GM19438 (cell line): ENCODE results near the gene KCNT1.

Experiments used
- ATAC-seq: cut with Tn5 transposase; IDR thresholded peaks from one replicate; pipeline ENCODE4 v1.9.1; 2021; ENCODE audit warnings: low read depth; ENCODE audit not compliant: unreplicated experiment

The KCNT1 gene

DNA sequence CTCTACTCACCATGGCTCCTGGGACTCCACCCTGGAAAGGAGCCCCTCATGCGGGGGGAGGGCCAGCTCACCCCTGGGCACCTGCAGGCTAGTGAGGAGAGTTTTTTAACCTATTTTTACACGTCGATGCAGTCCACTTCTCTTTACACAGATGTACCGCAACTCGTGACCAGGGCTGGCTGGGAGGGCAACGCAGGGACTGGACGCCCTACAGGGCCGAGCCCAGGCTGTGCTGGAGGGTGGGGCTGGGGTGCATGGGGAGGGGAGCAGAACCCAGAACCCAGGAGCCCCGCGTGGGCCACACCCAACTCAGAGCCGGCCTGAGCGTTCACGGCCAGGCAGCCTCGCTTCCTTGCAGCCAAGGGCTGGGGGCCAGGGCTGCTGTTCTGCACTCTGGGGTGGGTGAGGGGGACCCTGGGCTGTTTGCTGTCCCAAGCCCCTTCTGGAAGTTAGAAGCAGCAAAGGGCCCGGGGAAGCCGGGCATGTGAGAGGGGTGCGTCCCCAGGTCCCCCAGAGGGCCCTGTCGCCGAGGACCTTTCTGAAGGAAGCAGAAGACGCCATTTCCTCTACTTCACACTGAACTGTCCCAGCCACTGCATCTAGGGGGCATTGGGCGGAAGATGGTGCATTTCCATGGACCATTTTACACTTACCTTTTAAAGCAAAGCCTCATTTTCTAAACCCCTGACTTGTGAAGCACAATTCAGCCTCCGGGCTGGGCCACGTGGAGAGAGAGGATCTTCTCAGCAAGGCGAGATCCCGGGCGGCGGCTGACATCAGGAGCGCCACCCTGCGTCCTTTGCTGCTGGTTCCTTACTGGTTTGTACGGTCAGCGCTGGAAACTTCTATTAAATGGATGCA, 90.5 kb downstream of the KCNT1 start:
- no peak for ATAC-seq

DNA sequence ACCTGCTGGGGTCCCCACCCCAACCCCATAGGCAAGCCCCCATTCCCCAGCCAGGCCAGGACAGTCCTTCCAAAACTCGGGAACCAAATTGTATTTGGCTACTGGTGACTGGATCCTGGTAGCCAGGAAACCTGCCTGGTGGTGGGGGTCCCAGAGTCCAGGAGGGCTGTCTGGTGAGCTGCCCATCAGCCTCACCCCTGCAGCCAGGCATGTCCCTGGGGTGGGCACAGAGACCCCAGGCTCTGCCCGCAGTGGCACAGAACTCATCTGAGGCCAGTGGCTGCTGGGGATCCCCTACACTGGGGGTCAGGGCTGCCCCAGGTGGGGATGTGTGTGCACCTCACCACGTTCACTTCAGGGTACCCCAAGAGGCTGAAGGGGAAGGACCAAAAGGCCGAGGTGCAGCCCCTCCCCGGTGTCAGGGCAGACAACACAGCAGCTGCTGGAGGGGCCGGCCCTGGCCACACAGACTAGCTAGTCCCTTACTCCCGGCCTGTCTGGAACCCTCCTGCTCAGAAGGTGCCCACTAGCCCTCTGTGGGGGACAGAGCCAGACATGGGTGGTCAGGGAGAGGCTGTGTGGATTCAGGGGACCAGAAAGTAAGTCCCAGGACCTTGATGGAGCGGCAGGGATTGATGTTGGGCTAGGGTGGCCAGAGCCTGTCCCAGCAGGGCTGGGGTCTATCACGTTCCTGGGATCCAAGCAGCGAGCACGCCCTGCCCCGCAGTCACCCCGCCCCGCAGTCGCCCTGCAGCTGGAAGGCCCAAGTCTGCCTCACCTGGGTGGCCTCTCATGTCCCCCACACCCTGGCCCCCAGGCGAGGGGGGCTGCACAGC, 91.5 kb downstream of the KCNT1 start:
- no peak for ATAC-seq

DNA sequence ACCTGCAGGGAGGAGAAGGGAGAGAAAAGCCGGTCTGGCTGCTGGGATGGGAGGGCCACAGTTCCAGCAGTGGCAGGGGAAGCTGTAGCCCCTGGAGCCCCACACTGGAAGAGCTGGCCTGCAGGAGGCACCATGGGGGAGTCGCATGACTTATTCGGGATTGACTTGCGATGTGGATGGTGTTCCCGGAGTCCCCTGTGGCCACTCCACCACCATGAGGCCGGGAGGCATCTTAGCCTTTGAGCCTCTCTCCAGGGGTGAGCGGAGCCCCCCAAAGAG, 92.0 kb downstream of the KCNT1 start:
- no peak for ATAC-seq

DNA sequence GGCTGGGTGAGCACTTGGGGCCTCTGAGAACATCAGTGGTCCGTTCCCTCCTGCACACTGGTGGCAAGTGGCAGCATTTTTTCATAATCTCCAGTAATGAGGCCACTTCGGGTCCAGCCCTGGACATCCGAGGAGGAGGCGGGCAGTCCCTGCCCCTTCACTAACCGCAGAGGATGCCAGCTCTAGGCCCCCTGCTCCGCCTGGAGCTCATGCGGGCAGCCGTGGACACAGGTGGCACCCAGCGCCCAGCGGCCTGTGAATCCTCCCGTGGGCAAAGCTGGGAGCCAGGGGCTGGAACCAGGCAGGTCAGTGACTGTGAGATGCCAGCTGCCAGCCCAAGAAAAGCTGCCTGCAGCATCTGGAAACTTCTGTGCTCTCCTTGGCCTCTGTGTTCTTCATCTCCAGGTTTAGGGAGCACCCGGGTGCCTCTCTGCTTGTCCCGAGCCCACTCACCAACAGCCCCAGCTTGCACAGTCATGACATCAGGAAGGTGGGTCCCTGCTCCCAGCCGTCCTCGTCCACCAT, 92.4 kb downstream of the KCNT1 start:
- ATAC-seq, result no peak

DNA sequence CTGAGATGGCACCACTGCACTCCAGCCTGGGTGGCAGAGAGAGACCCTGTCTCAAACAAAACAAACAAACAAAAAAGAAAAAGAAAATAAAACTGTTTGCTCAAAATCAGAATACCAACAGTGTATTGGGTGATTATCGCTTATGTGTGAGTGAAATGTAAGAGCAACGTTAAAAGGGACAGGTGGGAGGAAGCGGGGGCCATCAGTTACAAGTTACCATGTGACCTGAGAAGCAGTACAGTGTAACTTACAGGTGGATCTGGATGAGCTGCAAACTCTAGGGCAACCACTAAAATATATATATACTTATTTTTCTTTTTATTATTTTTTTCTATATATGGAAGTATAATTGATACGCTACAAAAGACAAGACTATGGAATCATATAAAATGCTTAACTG, 93.4 kb downstream of the KCNT1 start:
- no peak for ATAC-seq

GRCh38 chr9:135796784-135797485, 95.0 kb downstream of the KCNT1 start:
- ATAC-seq, result no peak

- ATAC-seq, result no peak
Measured at GRCh38 chr9:135797507-135798262, 95.7 kb downstream of the KCNT1 start.

GRCh38 chr9:135798263-135798585, 96.2 kb downstream of the KCNT1 start:
- ATAC-seq, result no peak

DNA sequence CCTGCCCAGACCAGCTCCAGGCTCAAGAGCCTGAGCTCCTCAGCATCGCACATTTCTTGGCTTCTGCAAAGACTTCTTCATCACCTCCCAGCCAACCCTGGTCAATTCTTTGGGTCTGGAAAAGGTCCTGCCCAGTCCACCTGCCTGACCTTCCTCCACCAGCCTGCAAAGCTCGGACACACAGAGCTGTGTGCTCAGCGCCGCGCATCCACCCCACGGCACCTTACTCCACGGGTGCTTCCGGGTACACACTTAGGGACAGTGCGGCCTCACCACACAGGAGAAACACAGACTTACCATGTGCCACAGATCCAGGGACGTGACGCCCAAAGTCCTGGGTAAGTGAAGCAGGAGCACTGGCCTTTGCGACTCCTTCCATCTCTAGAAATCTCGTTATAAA, 97.3 kb downstream of the KCNT1 start:
- ATAC-seq, result no peak

- ATAC-seq, result no peak
Measured at GRCh38 chr9:135801070-135801469, 99.1 kb downstream of the KCNT1 start.

GRCh38 chr9:135802876-135803419, 101.0 kb downstream of the KCNT1 start:
- ATAC-seq, result no peak

- no peak for ATAC-seq
Measured at GRCh38 chr9:135803441-135803840, 101.5 kb downstream of the KCNT1 start.

DNA sequence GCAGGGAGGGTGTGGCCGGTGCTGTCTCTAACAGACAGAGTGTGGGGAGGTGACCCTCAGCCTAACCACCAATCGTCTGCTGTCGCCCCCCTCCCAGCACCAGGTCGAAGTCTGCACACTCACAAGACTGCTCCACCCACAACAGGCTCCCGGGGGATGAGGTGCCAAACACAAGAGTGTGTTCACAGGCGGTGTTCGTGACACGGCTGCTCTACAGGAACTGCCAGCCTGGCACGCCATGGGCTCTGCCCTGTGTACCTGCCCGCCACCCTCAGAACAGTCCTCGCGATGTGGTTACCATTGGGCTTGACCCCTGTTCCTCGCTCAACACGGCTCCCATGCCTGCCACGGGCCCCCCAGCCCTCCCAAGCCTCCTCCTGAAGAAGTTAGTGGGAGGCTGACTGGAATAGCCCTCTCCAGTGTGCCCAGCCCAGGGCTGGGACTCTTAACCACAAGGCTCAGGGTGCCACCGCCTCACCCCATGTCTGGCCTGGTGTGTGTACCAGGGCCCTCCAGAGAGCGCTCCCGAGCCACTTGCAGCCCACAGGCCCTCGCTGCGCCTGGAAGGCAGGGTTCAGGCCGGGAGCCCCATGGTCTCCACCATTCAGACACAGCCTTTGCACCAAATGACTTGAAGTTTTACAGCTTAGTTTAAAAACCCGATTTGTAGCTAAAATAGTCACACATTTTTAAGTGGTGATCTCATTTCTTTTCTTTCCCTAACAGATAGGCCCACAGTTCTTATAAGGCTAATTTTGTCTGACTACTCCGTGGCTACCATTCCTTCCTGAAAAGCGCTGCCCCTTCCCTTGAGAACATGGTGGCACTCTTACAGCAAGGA, 102.8 kb downstream of the KCNT1 start:
- no peak for ATAC-seq

- ATAC-seq, result no peak
Measured at GRCh38 chr9:135805422-135806022, 103.5 kb downstream of the KCNT1 start.

DNA sequence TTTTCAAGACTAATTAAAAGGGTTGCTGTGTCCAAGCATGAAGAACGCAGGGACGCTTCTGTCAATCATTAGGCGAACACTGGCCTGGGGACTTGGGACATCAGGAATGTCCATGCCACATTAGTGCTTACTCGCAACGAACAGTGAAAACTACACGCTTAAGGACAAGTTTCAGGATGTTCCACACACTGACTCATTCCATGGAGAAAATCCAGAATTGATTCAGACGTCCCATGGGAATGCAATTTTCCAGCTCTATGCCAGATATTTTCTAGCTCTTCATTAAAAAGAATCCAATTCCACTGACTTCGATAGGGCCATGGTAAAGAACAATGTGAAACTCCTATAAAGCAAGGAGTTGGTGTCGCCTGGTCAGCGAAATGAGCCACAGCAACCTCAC, 107.2 kb downstream of the KCNT1 start:
- no peak for ATAC-seq

DNA sequence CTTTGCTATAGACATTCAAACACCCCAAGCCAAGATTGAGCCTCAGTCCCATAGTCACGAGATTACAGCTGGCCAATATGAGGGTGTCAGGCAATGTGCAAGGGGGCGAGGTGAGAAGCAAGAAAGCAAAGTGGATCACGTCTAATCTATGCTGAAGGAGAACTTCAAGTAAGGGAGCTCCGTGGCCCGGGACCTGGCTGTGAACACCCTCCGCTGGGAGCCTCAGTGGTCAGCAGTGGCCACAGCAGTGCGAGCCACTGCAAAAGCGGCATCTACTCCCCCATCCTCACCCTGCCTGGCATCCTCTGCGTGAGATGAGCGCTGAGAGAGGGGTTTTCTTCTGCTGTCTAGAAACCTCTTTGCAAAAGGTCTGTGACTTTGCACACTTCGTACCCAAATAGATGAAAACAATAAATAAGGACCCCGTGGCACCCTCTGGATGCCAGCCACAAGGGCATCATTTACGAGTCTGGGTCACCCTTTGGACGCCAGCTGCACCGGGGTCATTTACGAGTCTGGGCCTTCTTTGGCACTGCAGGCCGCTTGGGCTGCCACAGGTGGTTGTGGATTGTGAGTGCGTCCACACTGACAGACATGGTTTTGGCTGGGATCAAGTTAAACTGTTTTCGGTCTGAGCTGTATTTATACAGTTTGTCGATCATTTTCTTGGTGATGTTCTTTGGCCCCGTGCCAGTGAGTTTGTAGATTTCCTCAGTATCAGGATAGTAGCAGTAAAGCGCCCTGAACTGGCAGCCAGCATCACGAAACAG, 109.0 kb downstream of the KCNT1 start:
- no peak for ATAC-seq

DNA sequence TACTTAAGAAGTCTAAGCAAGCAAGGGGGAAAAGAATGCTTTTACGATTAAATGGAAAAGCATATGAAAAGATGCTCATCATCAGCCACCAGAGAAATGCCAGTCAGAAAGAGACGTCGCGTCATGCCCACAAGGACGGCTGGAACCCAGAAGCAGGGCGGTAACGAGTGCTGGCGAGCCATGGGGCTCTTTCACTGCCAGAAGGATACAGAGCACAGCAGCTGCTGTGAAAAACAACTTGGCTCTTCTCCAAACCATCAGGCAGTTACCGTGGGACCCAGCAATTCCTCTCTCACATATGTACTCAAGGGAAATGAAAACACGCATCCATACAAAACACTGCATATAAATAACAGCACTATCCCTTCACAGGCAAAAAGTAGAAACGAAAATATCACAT, 109.8 kb downstream of the KCNT1 start:
- no peak for ATAC-seq

DNA sequence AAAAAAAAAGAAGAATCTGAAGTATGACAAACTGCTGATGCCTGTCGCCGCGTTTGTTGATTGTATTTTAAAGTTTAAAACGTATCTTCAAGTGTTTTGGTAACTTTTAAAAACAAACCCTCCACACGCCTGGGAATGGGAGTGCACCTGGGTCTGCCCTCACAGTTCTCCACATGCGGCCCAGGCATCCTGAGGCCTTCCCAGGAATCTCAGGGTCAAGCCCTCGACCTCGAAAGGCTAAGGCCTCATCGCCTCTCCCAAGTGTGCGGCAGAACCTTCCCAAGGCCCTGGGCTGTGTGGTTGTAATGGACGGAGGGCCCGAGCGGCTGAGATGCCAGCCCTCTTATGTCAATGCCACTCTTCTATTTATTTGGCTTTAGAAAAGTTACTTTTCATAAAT, 111.0 kb downstream of the KCNT1 start:
- no peak for ATAC-seq
